ENCODE results near the gene FHL1. TPM values are rescaled to one million over a fixed set of nuclear protein-coding genes. Genes with fewer than 3 reads are reported as not detected.

FHL1 gene
- polyA plus RNA-seq, 3 donors = 0.75 to 4.0 (median 0.98) TPM

GRCh38 chrX:136205882-136206380, 58.6 kb downstream of the FHL1 start:
- TF ChIP-seq, protein P1, sequence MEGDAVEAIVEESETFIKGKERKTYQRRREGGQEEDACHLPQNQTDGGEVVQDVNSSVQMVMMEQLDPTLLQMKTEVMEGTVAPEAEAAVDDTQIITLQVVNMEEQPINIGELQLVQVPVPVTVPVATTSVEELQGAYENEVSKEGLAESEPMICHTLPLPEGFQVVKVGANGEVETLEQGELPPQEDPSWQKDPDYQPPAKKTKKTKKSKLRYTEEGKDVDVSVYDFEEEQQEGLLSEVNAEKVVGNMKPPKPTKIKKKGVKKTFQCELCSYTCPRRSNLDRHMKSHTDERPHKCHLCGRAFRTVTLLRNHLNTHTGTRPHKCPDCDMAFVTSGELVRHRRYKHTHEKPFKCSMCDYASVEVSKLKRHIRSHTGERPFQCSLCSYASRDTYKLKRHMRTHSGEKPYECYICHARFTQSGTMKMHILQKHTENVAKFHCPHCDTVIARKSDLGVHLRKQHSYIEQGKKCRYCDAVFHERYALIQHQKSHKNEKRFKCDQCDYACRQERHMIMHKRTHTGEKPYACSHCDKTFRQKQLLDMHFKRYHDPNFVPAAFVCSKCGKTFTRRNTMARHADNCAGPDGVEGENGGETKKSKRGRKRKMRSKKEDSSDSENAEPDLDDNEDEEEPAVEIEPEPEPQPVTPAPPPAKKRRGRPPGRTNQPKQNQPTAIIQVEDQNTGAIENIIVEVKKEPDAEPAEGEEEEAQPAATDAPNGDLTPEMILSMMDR (IDR thresholded peaks at IDR 0.05) = no peak

GRCh38 chrX:136206916-136207315, 59.6 kb downstream of the FHL1 start:
- Histone ChIP-seq H3K4me2 (replicated peaks; ENCODE audit: extremely low read depth, low read length, poor library complexity, severe bottlenecking) (no peak overlapping the region), H3K79me2 (ENCODE audit: insufficient read depth, low read length) (no peaks in the 10 kb centered on the region), H4K20me1 (ENCODE audit: insufficient read depth, low read length) (no peaks in the 10 kb centered on the region), H2AFZ (ENCODE audit: insufficient read depth, low read depth, low read length, poor library complexity, severe bottlenecking) (no peak overlapping the region), H3K27ac (ENCODE audit: low read depth in 1 of 2, low read length in 2 of 2) (no peak overlapping the region), H3K4me1 (ENCODE audit: control insufficient read depth in 1 of 2, insufficient read depth in 2 of 2, low read length in 2 of 2) (peaks cover 11 to 28% of the 10 kb centered on the region in 2 donors), H3K36me3 (replicated peaks in 1 of 2; ENCODE audit: control insufficient read depth in 1 of 2, insufficient read depth in 2 of 2, low read length in 2 of 2) (no peaks in the 10 kb centered on the region), H3K27me3 (ENCODE audit: control insufficient read depth in 2 of 2, insufficient read depth in 2 of 2, low read length in 2 of 2) (no peaks in the 10 kb centered on the region), H3K9me3 (replicated peaks in 1 of 2; ENCODE audit: control insufficient read depth in 1 of 2, insufficient read depth in 1 of 2, low read length in 2 of 2) (no peaks in the 10 kb centered on the region), H3K4me3 (replicated peaks in 1 of 3; ENCODE audit: low read depth in 2 of 3, low read length in 3 of 3) (no peak overlapping the region), H3K9ac (ENCODE audit: insufficient read depth, low read length, poor library complexity, severe bottlenecking) (no peak overlapping the region)
- TF ChIP-seq, protein P1 (IDR thresholded peaks at IDR 0.05) = no peak
- Mint-ChIP-seq H3K4me3 (no peak overlapping the region), H3K27ac (no peak overlapping the region), H3K27me3 (ENCODE audit: low read depth in 3 of 3) (peaks cover 0 to 13% (median 0%) of the 10 kb centered on the region in 3 donors), H3K4me1 (peaks cover 23% of the 10 kb centered on the region), H3K36me3 (no peaks in the 10 kb centered on the region), H3K9me3 (peaks cover 0 to 2% (median 0%) of the 10 kb centered on the region in 7 donors)
- 90% methylated on average over 3 of the region's 6 CpGs for WGBS (ENCODE audit: insufficient coverage)
- intact Hi-C loops (cut with micrococcal nuclease) = no loop called here
- no peak for DNase-seq

More at GRCh38 chrX:136205882-136206380, 58.6 kb downstream of the FHL1 start:
- no peaks in the 10 kb centered on the region for H3K27me3 ChIP-seq (ENCODE audit: control insufficient read depth in 2 of 2, insufficient read depth in 2 of 2, low read length in 2 of 2)
- DNase-seq = no peak
- intact Hi-C loops (cut with micrococcal nuclease) = no loop called here
- H3K9ac ChIP-seq (ENCODE audit: insufficient read depth, low read length, poor library complexity, severe bottlenecking) = no peak overlapping the region
- H3K79me2 ChIP-seq (ENCODE audit: insufficient read depth, low read length) = no peaks in the 10 kb centered on the region
- WGBS (ENCODE audit: insufficient coverage) = 60% methylated on average over 1 of the region's 8 CpGs
- H2AFZ ChIP-seq (ENCODE audit: insufficient read depth, low read depth, low read length, poor library complexity, severe bottlenecking) = no peak overlapping the region
- H3K36me3 ChIP-seq (replicated peaks in 1 of 2; ENCODE audit: control insufficient read depth in 1 of 2, insufficient read depth in 2 of 2, low read length in 2 of 2) = no peaks in the 10 kb centered on the region
- H3K9me3 Mint-ChIP-seq = peaks cover 0 to 2% (median 0%) of the 10 kb centered on the region in 7 donors
- H3K4me1 ChIP-seq (ENCODE audit: control insufficient read depth in 1 of 2, insufficient read depth in 2 of 2, low read length in 2 of 2) = peaks cover 11 to 24% of the 10 kb centered on the region in 2 donors
- H3K4me2 ChIP-seq (replicated peaks; ENCODE audit: extremely low read depth, low read length, poor library complexity, severe bottlenecking) = no peak overlapping the region
- H3K27ac ChIP-seq (ENCODE audit: low read depth in 1 of 2, low read length in 2 of 2) = no peak overlapping the region
- peak overlapping the region in 3 of 7 donors; percentile 56 to 73 (median 68) for H3K27ac Mint-ChIP-seq
- peaks cover 0 to 13% (median 0%) of the 10 kb centered on the region in 3 donors for H3K27me3 Mint-ChIP-seq (ENCODE audit: low read depth in 3 of 3)
- peaks cover 22% of the 10 kb centered on the region for H3K4me1 Mint-ChIP-seq
- H3K36me3 Mint-ChIP-seq = no peaks in the 10 kb centered on the region
- H3K9me3 ChIP-seq (replicated peaks in 1 of 2; ENCODE audit: control insufficient read depth in 1 of 2, insufficient read depth in 1 of 2, low read length in 2 of 2) = no peaks in the 10 kb centered on the region
- H3K4me3 ChIP-seq (replicated peaks in 1 of 3; ENCODE audit: low read depth in 2 of 3, low read length in 3 of 3) = no peak overlapping the region
- H4K20me1 ChIP-seq (ENCODE audit: insufficient read depth, low read length) = no peaks in the 10 kb centered on the region
- no peak overlapping the region for H3K4me3 Mint-ChIP-seq

All from CD14-positive monocyte (primary cell).